ENCODE measurements around the gene ARHGAP12.

Gene ARHGAP12

DNA sequence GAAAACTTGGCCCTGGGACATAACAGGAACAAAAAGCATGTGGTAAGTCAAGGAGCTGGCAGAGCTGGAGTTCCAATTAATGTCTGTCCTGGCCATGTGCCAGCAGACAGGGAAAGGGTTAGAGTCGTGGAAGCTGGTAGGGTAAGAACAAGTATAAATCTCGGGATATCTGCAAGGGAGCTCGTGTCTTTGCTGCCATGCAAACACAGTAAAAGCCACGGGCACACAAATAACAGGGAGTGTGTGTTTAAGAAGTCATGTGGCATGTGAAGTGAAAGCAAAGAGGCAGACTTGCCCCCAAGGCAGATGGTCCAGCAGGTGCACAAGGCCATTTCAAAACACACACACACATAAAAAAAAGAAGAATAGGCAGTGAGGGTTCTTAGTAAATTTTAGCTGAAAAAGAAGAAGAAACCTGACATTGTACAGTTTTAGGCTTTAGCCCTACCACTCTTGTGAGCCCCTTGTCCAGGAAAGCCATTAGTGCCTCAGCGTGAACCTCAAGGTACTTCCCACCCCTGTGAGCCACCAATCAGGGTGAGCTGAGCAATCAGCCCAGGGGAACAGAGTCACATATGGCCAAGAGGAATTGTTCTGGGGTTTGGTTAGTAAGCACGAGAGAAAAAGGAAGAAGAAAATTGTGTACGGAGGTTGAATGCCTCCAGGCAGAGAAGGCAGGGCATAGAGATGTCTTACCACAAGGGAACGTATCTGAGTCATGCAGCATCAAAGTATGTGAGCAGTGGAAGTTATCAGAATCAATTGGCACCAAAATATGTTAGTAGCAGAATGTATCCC is 32.8 kb upstream of the ARHGAP12 start:
- Histone ChIP-seq H3K9me3 (ENCODE audit: control insufficient read depth, insufficient read depth, low read length) (no peaks in the 10 kb centered on the region), H3K27ac (ENCODE audit: low read depth, low read length) (no peak overlapping the region), H3K9ac (ENCODE audit: low read depth, low read length) (no peak overlapping the region), H3K4me1 (ENCODE audit: control insufficient read depth, insufficient read depth, low read length) (no peaks in the 10 kb centered on the region), H3K4me3 (ENCODE audit: low read depth, low read length) (no peak overlapping the region), H3K36me3 (ENCODE audit: control insufficient read depth, insufficient read depth, low read length) (no peaks in the 10 kb centered on the region), H3K27me3 (ENCODE audit: control insufficient read depth, insufficient read depth, low read length) (no peaks in the 10 kb centered on the region)

DNA sequence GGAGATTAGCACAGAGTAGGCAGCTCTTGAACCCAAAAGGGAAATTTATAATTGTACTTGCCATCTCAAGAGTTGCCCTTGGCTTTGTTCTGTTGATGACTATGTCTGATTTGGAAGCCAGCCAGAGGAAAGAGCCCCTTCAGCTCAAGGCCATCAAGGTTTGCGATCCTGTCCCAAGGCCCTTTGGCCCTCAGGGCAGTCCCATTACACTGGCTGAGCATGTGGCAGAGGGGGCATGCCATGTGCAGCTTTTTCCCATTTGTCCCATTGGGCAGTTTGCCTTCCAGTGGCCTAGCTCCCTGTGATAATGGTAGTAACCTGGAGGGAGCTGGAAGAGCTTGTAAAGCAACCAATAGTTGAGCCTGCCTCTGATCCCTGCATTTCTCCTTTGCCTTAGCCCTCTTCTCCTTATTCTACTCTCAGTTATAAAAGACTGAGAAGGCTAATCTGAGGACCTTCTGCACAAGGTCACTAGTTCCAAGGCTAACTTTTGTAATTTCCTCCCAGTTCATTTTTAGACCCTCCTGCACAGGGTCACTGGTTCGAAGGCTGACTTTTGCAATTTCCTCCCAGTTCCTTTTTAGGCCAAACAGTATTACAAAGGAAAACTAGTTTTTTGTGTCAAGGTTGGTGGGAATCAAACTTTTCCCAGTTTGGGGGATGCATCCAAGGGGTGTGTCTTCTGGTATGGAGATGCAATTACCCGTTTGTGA is 31.0 kb upstream of the ARHGAP12 start:
- H3K9me3 ChIP-seq (ENCODE audit: control insufficient read depth, insufficient read depth, low read length): peaks cover 7% of the 10 kb centered on the region; the same call in 1 of the 2 replicates
- H3K36me3 ChIP-seq (ENCODE audit: control insufficient read depth, insufficient read depth, low read length): no peaks in the 10 kb centered on the region
- H3K9ac ChIP-seq (ENCODE audit: low read depth, low read length): no peak overlapping the region
- no peaks in the 10 kb centered on the region for H3K4me1 ChIP-seq (ENCODE audit: control insufficient read depth, insufficient read depth, low read length)
- no peaks in the 10 kb centered on the region for H3K27me3 ChIP-seq (ENCODE audit: control insufficient read depth, insufficient read depth, low read length)
- H3K4me3 ChIP-seq (ENCODE audit: low read depth, low read length): no peak overlapping the region
- H3K27ac ChIP-seq (ENCODE audit: low read depth, low read length): no peak overlapping the region

DNA sequence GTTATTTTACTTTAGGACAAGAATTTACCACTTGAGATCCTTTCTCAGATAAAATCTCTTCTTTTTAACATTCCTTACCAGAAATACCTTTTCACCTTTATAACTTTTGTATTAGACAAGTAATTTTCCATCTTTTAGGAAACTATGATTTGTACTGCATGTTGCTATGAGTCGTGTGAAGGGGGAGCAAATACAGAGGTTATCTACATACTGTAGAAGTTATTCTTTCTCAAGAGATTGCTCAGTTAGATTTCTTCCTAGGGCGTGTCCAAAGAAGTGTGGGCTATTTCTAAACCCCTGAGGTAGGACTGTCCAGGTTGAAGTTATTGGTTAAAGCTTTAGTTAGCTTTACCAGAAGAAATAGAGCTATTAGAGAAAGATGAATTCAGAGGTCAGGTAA is 30.2 kb upstream of the ARHGAP12 start:
- H3K36me3 ChIP-seq (ENCODE audit: control insufficient read depth, insufficient read depth, low read length): no peaks in the 10 kb centered on the region
- no peak overlapping the region for H3K27ac ChIP-seq (ENCODE audit: low read depth, low read length)
- H3K9ac ChIP-seq (ENCODE audit: low read depth, low read length): no peak overlapping the region
- no peak overlapping the region for H3K4me3 ChIP-seq (ENCODE audit: low read depth, low read length)
- no peaks in the 10 kb centered on the region for H3K4me1 ChIP-seq (ENCODE audit: control insufficient read depth, insufficient read depth, low read length)
- H3K9me3 ChIP-seq (ENCODE audit: control insufficient read depth, insufficient read depth, low read length): peaks cover 15% of the 10 kb centered on the region
- no peaks in the 10 kb centered on the region for H3K27me3 ChIP-seq (ENCODE audit: control insufficient read depth, insufficient read depth, low read length)

DNA sequence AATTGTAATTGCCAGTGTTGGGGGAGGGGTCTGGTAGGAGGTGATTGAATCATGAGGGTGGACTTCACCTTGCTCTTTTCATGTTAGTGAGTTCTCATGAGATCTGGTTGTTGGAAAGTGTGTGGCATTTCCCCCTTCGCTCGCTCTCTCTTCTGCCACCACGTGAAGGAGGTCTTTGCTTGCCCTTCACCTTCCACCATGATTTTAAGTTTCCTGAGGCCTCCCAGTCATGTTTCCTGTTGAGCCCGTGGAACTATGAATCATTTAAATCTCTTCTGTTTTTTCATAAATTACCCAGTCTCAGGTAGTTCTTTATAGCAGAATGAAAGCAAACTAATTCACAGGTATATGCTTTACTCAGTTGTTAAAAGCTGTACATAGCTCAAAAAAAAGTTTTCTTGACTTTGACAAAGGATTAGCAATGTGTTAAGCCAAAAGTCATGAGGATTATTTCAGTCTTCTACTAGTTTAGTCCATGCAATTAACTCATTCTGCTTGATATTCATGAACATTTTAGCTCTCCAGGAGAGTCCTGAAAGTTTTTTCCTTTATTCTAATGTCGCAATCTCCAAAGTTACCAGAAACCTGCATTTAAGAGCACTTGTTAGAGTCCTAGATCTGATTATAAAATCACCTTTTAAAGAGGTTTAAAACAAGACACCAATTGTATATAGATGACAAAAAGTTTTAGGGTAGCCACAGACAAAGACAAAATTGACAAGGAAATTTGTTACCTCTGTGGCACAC is 27.7 kb upstream of the ARHGAP12 start:
- Histone ChIP-seq H3K36me3 (ENCODE audit: control insufficient read depth, insufficient read depth, low read length) (no peaks in the 10 kb centered on the region), H3K27me3 (ENCODE audit: control insufficient read depth, insufficient read depth, low read length) (no peaks in the 10 kb centered on the region), H3K27ac (ENCODE audit: low read depth, low read length) (no peak overlapping the region), H3K4me3 (ENCODE audit: low read depth, low read length) (no peak overlapping the region), H3K4me1 (ENCODE audit: control insufficient read depth, insufficient read depth, low read length) (no peaks in the 10 kb centered on the region), H3K9me3 (ENCODE audit: control insufficient read depth, insufficient read depth, low read length) (peaks cover 17% of the 10 kb centered on the region), H3K9ac (ENCODE audit: low read depth, low read length) (no peak overlapping the region)

DNA sequence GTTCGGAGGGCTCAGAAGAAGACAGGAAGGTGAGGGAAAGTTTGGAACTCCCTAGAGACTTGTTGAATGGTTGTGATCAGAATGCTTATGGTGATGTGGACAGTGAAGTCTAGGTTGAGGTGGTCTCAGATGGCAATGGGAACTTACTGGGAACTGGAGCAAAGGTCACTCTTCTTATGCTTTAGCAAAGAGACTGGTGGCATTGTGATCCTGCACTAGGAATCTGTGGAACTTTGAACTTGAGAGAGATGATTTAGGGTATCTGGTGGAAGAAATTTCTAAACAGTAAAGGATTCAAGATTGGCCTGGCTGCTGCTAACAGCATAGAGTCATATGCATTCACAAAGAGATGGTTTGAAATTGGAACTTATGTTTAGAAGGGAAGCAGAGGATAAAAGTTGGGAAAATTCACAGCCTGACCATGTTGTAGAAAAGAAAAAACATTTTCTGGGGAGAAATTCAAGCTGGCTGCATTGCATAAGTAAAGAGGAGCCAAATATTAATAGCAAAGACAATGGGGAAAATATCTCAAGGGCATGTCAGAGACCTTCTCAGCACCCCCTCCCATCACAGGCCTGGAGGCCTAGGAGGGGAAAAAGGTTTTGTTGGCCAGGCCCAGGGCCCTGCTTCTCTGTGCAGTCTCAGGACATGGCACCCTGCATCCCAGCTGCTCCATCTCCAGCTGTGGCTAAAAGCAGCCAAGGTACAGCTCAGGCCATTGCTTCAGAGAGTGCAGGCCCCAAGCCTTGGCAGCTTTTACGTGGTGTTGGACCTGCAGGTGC is 26.0 kb upstream of the ARHGAP12 start:
- Histone ChIP-seq H3K36me3 (ENCODE audit: control insufficient read depth, insufficient read depth, low read length) (no peaks in the 10 kb centered on the region), H3K9ac (ENCODE audit: low read depth, low read length) (no peak overlapping the region), H3K27ac (ENCODE audit: low read depth, low read length) (no peak overlapping the region), H3K27me3 (ENCODE audit: control insufficient read depth, insufficient read depth, low read length) (no peaks in the 10 kb centered on the region), H3K9me3 (ENCODE audit: control insufficient read depth, insufficient read depth, low read length) (peaks cover 17% of the 10 kb centered on the region), H3K4me3 (ENCODE audit: low read depth, low read length) (no peak overlapping the region), H3K4me1 (ENCODE audit: control insufficient read depth, insufficient read depth, low read length) (no peaks in the 10 kb centered on the region)

DNA sequence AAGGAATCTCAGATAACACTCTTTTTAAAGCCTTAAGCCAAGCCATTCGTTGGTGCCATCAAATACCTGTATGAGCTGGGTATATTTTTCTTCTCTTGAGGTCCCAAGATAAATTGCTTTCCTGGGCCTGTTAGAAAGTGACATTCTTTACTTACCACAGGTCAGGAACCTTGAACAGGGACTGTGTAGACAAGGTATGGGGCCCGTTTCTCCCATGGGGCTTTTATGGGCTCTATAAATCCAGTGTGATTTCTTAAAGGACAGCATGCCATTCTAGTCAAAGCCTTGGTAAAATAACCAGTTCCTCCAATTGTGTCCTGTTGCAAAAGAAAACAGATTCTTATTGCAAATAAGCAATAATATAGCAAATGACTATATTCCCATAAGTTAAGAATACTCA is 24.8 kb upstream of the ARHGAP12 start:
- H3K4me3 ChIP-seq (ENCODE audit: low read depth, low read length): no peak overlapping the region
- H3K9me3 ChIP-seq (ENCODE audit: control insufficient read depth, insufficient read depth, low read length): peaks cover 17% of the 10 kb centered on the region
- H3K36me3 ChIP-seq (ENCODE audit: control insufficient read depth, insufficient read depth, low read length): no peaks in the 10 kb centered on the region
- no peaks in the 10 kb centered on the region for H3K4me1 ChIP-seq (ENCODE audit: control insufficient read depth, insufficient read depth, low read length)
- H3K27me3 ChIP-seq (ENCODE audit: control insufficient read depth, insufficient read depth, low read length): no peaks in the 10 kb centered on the region
- no peak overlapping the region for H3K9ac ChIP-seq (ENCODE audit: low read depth, low read length)
- H3K27ac ChIP-seq (ENCODE audit: low read depth, low read length): no peak overlapping the region

DNA sequence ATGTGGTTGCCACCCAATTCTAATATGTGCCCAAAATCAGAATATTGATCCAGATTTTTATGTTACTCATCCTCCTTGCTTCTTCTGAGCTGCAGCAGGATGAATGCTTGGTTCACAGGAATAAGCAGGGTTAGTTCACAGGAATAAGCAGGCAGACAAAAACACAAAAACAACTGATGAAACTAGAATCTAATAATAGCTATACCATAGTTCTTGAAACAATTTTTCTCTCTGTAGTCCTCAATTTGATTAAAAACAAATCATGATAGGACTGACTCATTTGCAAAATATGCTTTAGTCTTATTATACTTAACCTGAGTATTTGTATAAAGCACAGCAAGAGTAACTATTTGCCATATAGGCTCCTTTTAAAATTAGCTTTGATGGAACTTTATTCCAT is 24.4 kb upstream of the ARHGAP12 start:
- Histone ChIP-seq H3K4me1 (ENCODE audit: control insufficient read depth, insufficient read depth, low read length) (no peaks in the 10 kb centered on the region), H3K4me3 (ENCODE audit: low read depth, low read length) (no peak overlapping the region), H3K9me3 (ENCODE audit: control insufficient read depth, insufficient read depth, low read length) (peaks cover 17% of the 10 kb centered on the region), H3K27me3 (ENCODE audit: control insufficient read depth, insufficient read depth, low read length) (no peaks in the 10 kb centered on the region), H3K9ac (ENCODE audit: low read depth, low read length) (no peak overlapping the region), H3K36me3 (ENCODE audit: control insufficient read depth, insufficient read depth, low read length) (no peaks in the 10 kb centered on the region), H3K27ac (ENCODE audit: low read depth, low read length) (no peak overlapping the region)

DNA sequence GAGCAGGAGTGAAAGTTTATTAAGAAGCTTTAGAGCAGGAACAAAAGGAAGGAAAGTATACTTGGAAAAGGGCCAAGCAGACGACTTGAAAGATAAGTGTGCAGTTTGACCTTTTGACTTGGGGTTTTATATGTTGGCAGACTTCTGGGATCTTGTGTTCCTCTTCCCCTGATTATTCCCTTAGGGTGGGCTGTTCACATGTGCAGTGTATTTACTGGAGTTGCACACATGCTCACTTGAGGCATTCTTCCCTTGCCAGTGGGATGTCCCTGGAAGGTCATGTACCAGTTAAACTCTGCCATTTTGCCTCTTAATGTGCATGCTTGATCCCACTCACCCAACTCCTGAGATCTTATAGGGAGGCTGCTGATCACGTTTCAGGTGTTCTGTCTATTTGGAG is 23.4 kb upstream of the ARHGAP12 start:
- no peak overlapping the region for H3K4me3 ChIP-seq (ENCODE audit: low read depth, low read length)
- no peaks in the 10 kb centered on the region for H3K4me1 ChIP-seq (ENCODE audit: control insufficient read depth, insufficient read depth, low read length)
- H3K27me3 ChIP-seq (ENCODE audit: control insufficient read depth, insufficient read depth, low read length): no peaks in the 10 kb centered on the region
- H3K36me3 ChIP-seq (ENCODE audit: control insufficient read depth, insufficient read depth, low read length): no peaks in the 10 kb centered on the region
- no peak overlapping the region for H3K9ac ChIP-seq (ENCODE audit: low read depth, low read length)
- peaks cover 17% of the 10 kb centered on the region for H3K9me3 ChIP-seq (ENCODE audit: control insufficient read depth, insufficient read depth, low read length)
- H3K27ac ChIP-seq (ENCODE audit: low read depth, low read length): no peak overlapping the region

DNA sequence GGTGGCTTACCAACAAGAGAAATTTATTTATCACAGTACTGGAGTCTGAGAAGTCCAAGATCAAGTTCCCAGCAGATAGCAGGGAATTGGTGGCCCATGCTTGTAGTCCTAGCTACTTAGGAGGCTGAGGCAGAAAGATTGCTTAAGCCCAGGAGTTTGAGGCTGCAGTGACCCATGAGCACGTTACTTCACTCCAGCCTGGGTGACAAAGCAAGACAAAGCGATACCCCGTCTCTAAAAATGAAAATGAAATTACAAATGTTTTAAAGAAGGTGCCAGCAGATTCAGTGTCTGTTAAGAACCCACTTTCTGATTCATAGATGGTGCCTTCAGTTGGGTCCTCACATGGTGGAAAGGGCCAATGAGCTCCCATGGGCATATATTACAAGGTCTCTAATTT is 20.6 kb upstream of the ARHGAP12 start:
- H3K27ac ChIP-seq (ENCODE audit: low read depth, low read length): no peak overlapping the region
- H3K36me3 ChIP-seq (ENCODE audit: control insufficient read depth, insufficient read depth, low read length): no peaks in the 10 kb centered on the region
- H3K9me3 ChIP-seq (ENCODE audit: control insufficient read depth, insufficient read depth, low read length): peaks cover 7% of the 10 kb centered on the region
- peaks cover 10% of the 10 kb centered on the region for H3K4me1 ChIP-seq (ENCODE audit: control insufficient read depth, insufficient read depth, low read length)
- no peaks in the 10 kb centered on the region for H3K27me3 ChIP-seq (ENCODE audit: control insufficient read depth, insufficient read depth, low read length)
- no peak overlapping the region for H3K9ac ChIP-seq (ENCODE audit: low read depth, low read length)
- no peak overlapping the region for H3K4me3 ChIP-seq (ENCODE audit: low read depth, low read length)

DNA sequence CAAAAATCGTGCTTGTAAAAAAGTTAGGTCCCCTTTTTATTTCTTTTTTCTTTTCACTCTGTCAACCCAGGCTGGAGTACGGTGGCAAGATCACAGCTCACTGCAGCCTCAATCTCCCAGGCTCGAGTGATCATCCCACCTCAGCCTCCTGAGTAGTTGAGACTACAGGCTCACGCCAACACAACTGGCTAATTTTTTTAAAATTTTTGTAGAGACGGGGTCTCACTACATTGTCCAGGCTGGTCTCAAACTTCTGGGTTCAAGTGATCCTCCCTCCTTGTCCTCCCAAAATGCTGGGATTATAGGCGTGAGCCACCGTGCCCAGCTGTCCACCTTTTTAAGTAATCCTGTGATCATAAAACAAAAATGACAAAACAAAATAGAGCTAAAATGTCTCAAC is 19.4 kb upstream of the ARHGAP12 start:
- H3K27me3 ChIP-seq (ENCODE audit: control insufficient read depth, insufficient read depth, low read length): no peaks in the 10 kb centered on the region
- H3K36me3 ChIP-seq (ENCODE audit: control insufficient read depth, insufficient read depth, low read length): no peaks in the 10 kb centered on the region
- H3K27ac ChIP-seq (ENCODE audit: low read depth, low read length): no peak overlapping the region
- no peak overlapping the region for H3K4me3 ChIP-seq (ENCODE audit: low read depth, low read length)
- H3K4me1 ChIP-seq (ENCODE audit: control insufficient read depth, insufficient read depth, low read length): peaks cover 10% of the 10 kb centered on the region
- H3K9me3 ChIP-seq (ENCODE audit: control insufficient read depth, insufficient read depth, low read length): no peaks in the 10 kb centered on the region
- no peak overlapping the region for H3K9ac ChIP-seq (ENCODE audit: low read depth, low read length)

Measured in HUES48 (cell line).